ENCODE data around the gene SLC35E4. TPM values are rescaled to one million over a fixed set of nuclear protein-coding genes. Genes with fewer than 3 reads are reported as not detected.

Gene SLC35E4
- total RNA-seq, 1 experiment from 2014 or later = 5.3 TPM

DNA sequence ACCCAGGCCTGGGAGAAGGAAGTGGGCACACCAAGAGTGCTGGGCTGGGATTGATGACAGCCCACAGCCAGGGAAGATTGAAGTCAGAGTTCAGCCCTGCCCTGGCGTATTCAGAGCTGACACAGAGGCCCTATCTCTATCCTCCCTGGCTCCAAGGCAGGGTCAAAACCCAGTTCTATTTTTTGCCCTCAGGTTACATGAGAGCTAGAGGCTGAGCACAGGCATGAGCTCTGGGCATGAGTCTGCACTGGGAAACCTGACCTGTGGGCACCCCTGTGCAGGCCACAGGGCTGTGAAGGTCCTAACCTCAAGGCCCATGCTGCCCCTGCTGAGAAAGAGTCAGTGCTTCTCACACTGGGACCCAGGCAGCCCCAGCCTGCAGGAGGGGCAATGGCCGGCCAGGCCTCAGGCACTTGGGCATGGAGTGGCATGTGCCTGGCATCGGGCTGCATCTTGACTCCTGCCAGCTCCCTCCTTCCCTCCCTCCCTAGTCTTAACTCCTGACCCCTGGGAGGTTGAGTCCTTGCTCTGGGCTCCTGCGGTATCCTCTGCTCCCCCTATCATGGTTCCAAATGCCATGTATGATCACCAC lies 5.4 kb downstream of the SLC35E4 start (continued):
- no peak for TF ChIP-seq STAT6 (CRISPR knock-in tag; conservative IDR thresholded peaks at IDR 0.05; ENCODE audit: low read depth)
- no peak for TF ChIP-seq RELA (CRISPR knock-in tag; IDR thresholded peaks at IDR 0.05; ENCODE audit: borderline replicate concordance)
- TF ChIP-seq CREB1 (CRISPR knock-in tag; IDR thresholded peaks at IDR 0.05) = no peak
- TF ChIP-seq ZNF416 (CRISPR knock-in tag; IDR thresholded peaks at IDR 0.05) = no peak
- no peak for TF ChIP-seq OVOL2 (CRISPR knock-in tag; IDR thresholded peaks at IDR 0.05; ENCODE audit: borderline replicate concordance)
- TF ChIP-seq SMAD4 (CRISPR knock-in tag; IDR thresholded peaks at IDR 0.05) = no peak

DNA sequence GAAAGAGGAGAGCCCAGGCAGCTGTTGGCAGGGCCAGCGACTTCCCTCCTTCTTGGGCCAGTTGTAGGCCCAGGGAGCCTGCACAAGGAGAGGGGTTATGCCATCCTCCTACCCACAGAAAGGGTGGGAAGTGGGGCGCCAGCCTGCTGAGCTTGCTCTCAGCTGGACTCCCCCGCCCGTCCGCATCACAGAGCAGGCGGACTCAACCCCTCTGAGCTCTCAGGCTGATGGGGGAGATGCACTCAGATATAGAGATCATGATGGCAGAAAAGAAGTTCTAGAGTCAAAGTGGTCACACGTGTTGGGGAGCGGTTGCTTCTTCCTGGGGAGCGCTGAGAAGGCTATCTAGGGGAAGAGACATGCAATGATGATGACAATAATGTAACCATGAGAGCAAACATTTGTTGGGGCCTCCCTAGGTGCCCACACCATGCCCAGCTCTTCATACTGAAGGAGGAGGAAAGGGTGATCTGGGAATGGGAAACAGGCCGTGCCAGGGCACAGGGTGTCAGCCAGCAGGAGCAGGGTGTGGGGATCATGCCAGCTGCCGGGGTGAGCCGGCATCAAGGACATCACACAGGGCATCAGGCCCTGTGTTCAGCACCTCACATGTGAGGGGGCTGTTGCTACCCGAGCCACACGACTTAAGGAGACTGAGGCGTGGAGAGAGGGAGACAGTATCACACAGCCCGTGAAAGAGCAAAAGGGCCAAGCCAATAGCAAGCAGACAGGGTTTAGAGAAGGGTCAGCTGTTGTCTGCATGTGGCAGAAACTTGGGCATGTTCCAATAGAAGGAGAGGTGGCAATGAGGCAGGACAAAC lies 7.7 kb downstream of the SLC35E4 start:
- no peak for DNase-seq (ENCODE audit: low spot score)
- ChIA-PET POLR2A (no interaction called here), CTCF (interaction anchor here (1.4 kb wide), 1 partner anchor 9 kb away, joined by 9 read pairs; no protein-coding TSS in a partner anchor)
- Mint-ChIP-seq H3K4me1 (peaks cover 3% of the 10 kb centered on the region; the same call in 1 of the 2 replicates), H3K27me3 (ENCODE audit: low read depth) (0 out of 2 replicates have a peak, but pooled peaks cover 2% of the 10 kb centered on the region), H3K4me3 (no peak overlapping the region), H3K27ac (no peak overlapping the region), H3K9me3 (peaks cover 14% of the 10 kb centered on the region), H3K36me3 (peaks cover 15% of the 10 kb centered on the region)
- ATAC-seq = no peak
- no peak for TF ChIP-seq FOXK1 (CRISPR knock-in tag; IDR thresholded peaks at IDR 0.05)
- no peak for TF ChIP-seq GTF2I (CRISPR knock-in tag; conservative IDR thresholded peaks at IDR 0.05)
- TF ChIP-seq, protein P1, sequence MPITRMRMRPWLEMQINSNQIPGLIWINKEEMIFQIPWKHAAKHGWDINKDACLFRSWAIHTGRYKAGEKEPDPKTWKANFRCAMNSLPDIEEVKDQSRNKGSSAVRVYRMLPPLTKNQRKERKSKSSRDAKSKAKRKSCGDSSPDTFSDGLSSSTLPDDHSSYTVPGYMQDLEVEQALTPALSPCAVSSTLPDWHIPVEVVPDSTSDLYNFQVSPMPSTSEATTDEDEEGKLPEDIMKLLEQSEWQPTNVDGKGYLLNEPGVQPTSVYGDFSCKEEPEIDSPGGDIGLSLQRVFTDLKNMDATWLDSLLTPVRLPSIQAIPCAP (CRISPR knock-in tag; IDR thresholded peaks at IDR 0.05) = no peak
- TF ChIP-seq, protein P2, sequence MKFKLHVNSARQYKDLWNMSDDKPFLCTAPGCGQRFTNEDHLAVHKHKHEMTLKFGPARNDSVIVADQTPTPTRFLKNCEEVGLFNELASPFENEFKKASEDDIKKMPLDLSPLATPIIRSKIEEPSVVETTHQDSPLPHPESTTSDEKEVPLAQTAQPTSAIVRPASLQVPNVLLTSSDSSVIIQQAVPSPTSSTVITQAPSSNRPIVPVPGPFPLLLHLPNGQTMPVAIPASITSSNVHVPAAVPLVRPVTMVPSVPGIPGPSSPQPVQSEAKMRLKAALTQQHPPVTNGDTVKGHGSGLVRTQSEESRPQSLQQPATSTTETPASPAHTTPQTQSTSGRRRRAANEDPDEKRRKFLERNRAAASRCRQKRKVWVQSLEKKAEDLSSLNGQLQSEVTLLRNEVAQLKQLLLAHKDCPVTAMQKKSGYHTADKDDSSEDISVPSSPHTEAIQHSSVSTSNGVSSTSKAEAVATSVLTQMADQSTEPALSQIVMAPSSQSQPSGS (CRISPR knock-in tag; IDR thresholded peaks at IDR 0.05; ENCODE audit: borderline replicate concordance, low read depth) = no peak
- no peak for TF ChIP-seq PREB (CRISPR knock-in tag; IDR thresholded peaks at IDR 0.05; ENCODE audit: borderline replicate concordance)
- TF ChIP-seq TEAD4 (CRISPR knock-in tag; IDR thresholded peaks at IDR 0.05) = no peak
- no peak for TF ChIP-seq MLX (CRISPR knock-in tag; IDR thresholded peaks at IDR 0.05)
- no peak for TF ChIP-seq JUN (CRISPR knock-in tag; IDR thresholded peaks at IDR 0.05)
- no peak for TF ChIP-seq EMX1 (CRISPR knock-in tag; IDR thresholded peaks at IDR 0.05)
- no peak for TF ChIP-seq ZSCAN18 (CRISPR knock-in tag; IDR thresholded peaks at IDR 0.05)
- TF ChIP-seq CBFB (CRISPR knock-in tag; IDR thresholded peaks at IDR 0.05; ENCODE audit: low read depth) = no peak
- TF ChIP-seq E2F1 (CRISPR knock-in tag; IDR thresholded peaks at IDR 0.05) = no peak
- TF ChIP-seq ELF4 (CRISPR knock-in tag; IDR thresholded peaks at IDR 0.05; ENCODE audit: low read depth) = no peak
- no peak for TF ChIP-seq ATF1 (CRISPR knock-in tag; IDR thresholded peaks at IDR 0.05)
- TF ChIP-seq ARID4B (CRISPR knock-in tag; IDR thresholded peaks at IDR 0.05; ENCODE audit: borderline replicate concordance) = no peak

All from WTC11 (cell line).